H1 (cell line): ENCODE results near the gene INIP. TPM values are rescaled to one million over a fixed set of nuclear protein-coding genes. Genes with fewer than 3 reads are reported as not detected.

Experiments
- CTCF ChIA-PET: fragments of 300-600 bp; sonication (Branson Sonifier 250); formaldehyde crosslinking; loops from one replicate; lab custom pipeline; 2021; ENCODE audit not compliant: partially characterized antibody; lab: Charles Lee
- POLR2A ChIA-PET: fragments of 300-600 bp; sonication (Branson Sonifier 250); formaldehyde crosslinking; loops from one replicate; lab custom pipeline; 2021; ENCODE audit warnings: inconsistent platforms; ENCODE audit not compliant: partially characterized antibody; lab: Charles Lee
- DNase-seq, 2 experiments: peaks; one replicate each; pipeline versions ENCODE4 v3.0.0 to v3.0.0-alpha.2; 2010 to 2022; ENCODE audit warnings: low spot score in 2 of 2, low read depth in 1 of 2, mixed read lengths in 1 of 2
- FAIRE-seq: peaks from 2 replicates; lab custom pipeline; 2011; peaks lifted over from hg19 to GRCh38; lab: Jason Lieb, UNC
- H2AFZ ChIP-seq: 2 replicates; pipeline ENCODE4 v1.8.1; 2012; ENCODE audit warnings: low read length, inconsistent platforms
- H2AK5ac ChIP-seq: 2 replicates; pipeline ENCODE4 v1.6.1; 2013; ENCODE audit warnings: low read depth, low read length
- H2BK120ac ChIP-seq: replicated peaks from 2 replicates; pipeline ENCODE3; 2013; ENCODE audit warnings: low read depth, low read length, inconsistent platforms
- H2BK12ac ChIP-seq: 2 replicates; pipeline ENCODE4 v1.6.1; 2013; ENCODE audit warnings: low read depth, low read length
- H2BK15ac ChIP-seq: 2 replicates; pipeline ENCODE4 v1.6.1; 2013; ENCODE audit warnings: low read length
- H2BK20ac ChIP-seq: 2 replicates; pipeline ENCODE4 v1.6.1; 2013; ENCODE audit warnings: low read length
- H2BK5ac ChIP-seq: 2 replicates; pipeline ENCODE4 v1.6.1; 2013; ENCODE audit warnings: low read depth, low read length
- H3K14ac ChIP-seq: 2 replicates; pipeline ENCODE4 v1.6.1; 2013; ENCODE audit warnings: inconsistent platforms; ENCODE audit not compliant: insufficient read length
- H3K18ac ChIP-seq: 2 replicates; pipeline ENCODE4 v1.6.1; 2013; ENCODE audit warnings: low read length; ENCODE audit errors: extremely low read depth
- H3K23ac ChIP-seq: 2 replicates; pipeline ENCODE4 v1.6.1; 2013; ENCODE audit warnings: inconsistent platforms; ENCODE audit not compliant: insufficient read length
- H3K23me2 ChIP-seq: 2 replicates; pipeline ENCODE4 v1.6.1; 2013; ENCODE audit warnings: low read depth, low read length
- H3K27ac ChIP-seq: 2 replicates; pipeline ENCODE4 v1.6.1; 2011; ENCODE audit warnings: low read depth, low read length, inconsistent platforms
- H3K27me3 ChIP-seq, 4 experiments: replicated peaks in 1 of 4; 1 replicate in 1 of 4; 2 replicates in 3 of 4; pipeline versions ENCODE4 v1.6.1 to v1.8.1; 2011 to 2013; ENCODE audit warnings: low read length in 3 of 4, mild to moderate bottlenecking in 3 of 4, inconsistent platforms in 2 of 4, mixed read lengths in 2 of 4, moderate library complexity in 1 of 4; ENCODE audit not compliant: control insufficient read depth in 3 of 4, insufficient read depth in 3 of 4; ENCODE audit errors: extremely low read depth in 1 of 4
- H3K36me3 ChIP-seq, 4 experiments: 2 replicates each; pipeline versions ENCODE4 v1.6.1 to v1.8.1; 2011 to 2013; ENCODE audit warnings: mild to moderate bottlenecking in 4 of 4, low read length in 3 of 4, moderate library complexity in 2 of 4, control low read depth in 1 of 4, inconsistent platforms in 1 of 4; ENCODE audit not compliant: insufficient read depth in 4 of 4, control insufficient read depth in 2 of 4
- H3K4ac ChIP-seq: replicated peaks from 2 replicates; pipeline ENCODE3; 2013; ENCODE audit warnings: low read length, low read depth, mixed read lengths, inconsistent platforms; ENCODE audit not compliant: insufficient read length
- H3K4me1 ChIP-seq, 4 experiments: replicated peaks in 1 of 4; 1 replicate in 1 of 4; 2 replicates in 3 of 4; pipeline versions ENCODE4 v1.6.1 to v1.8.1; 2011 to 2013; ENCODE audit warnings: low read length in 3 of 4, inconsistent platforms in 2 of 4, mixed read lengths in 1 of 4; ENCODE audit not compliant: insufficient read depth in 4 of 4, control insufficient read depth in 3 of 4
- H3K4me2 ChIP-seq, 2 experiments: 2 replicates each; pipeline versions ENCODE4 v1.6.1 to v1.8.1; 2011 to 2013; ENCODE audit warnings: low read depth in 2 of 2, low read length in 2 of 2, control low read depth in 1 of 2, inconsistent platforms in 1 of 2, mild to moderate bottlenecking in 1 of 2; ENCODE audit not compliant: insufficient read depth in 1 of 2
- H3K4me3 ChIP-seq, 4 experiments: fragments of 200-600, 300-600 bp in 1 of 4; sonication (generic), shearing (Covaris generic), sonication (Bioruptor Twin) in 1 of 4; 2 replicates each; pipeline versions ENCODE4 v1.5.1 to v1.8.1; 2011 to 2016; ENCODE audit warnings: low read length in 4 of 4, low read depth in 3 of 4, control low read depth in 2 of 4, inconsistent platforms in 2 of 4, mild to moderate bottlenecking in 2 of 4, mixed read lengths in 1 of 4, moderate library complexity in 1 of 4; ENCODE audit not compliant: insufficient read depth in 2 of 4; ENCODE audit errors: extremely low read depth in 1 of 4
- H3K56ac ChIP-seq: replicated peaks from 2 replicates; pipeline ENCODE3; 2013; ENCODE audit warnings: low read depth, mild to moderate bottlenecking, mixed read lengths, low read length, inconsistent platforms; ENCODE audit not compliant: insufficient read length
- H3K79me1 ChIP-seq: 2 replicates; pipeline ENCODE4 v1.6.1; 2013; ENCODE audit warnings: low read depth, low read length, control low read depth
- H3K79me2 ChIP-seq, 2 experiments: 2 replicates each; pipeline versions ENCODE4 v1.6.1 to v1.8.1; 2012 to 2013; ENCODE audit warnings: low read length in 2 of 2, mild to moderate bottlenecking in 2 of 2, inconsistent platforms in 1 of 2; ENCODE audit not compliant: insufficient read depth in 2 of 2, control insufficient read depth in 1 of 2
- H3K9ac ChIP-seq, 4 experiments: replicated peaks in 1 of 4; 1 replicate in 1 of 4; 2 replicates in 3 of 4; pipeline versions ENCODE4 v1.6.1 to v1.8.1; 2011 to 2013; ENCODE audit warnings: low read depth in 3 of 4, low read length in 3 of 4, control low read depth in 2 of 4, mild to moderate bottlenecking in 2 of 4, moderate library complexity in 2 of 4, inconsistent platforms in 1 of 4; ENCODE audit errors: extremely low read depth in 1 of 4
- H3K9me3 ChIP-seq, 2 experiments: 2 replicates each; pipeline versions ENCODE4 v1.6.1 to v1.8.1; 2012 to 2013; ENCODE audit warnings: mild to moderate bottlenecking in 2 of 2, moderate library complexity in 2 of 2, control low read depth in 1 of 2, inconsistent platforms in 1 of 2, low read depth in 1 of 2, low read length in 1 of 2, mixed read lengths in 1 of 2; ENCODE audit not compliant: insufficient read depth in 2 of 2
- H4K20me1 ChIP-seq, 2 experiments: replicated peaks in 1 of 2; 2 replicates each; pipeline versions ENCODE3 to v1.8.1; 2011 to 2013; ENCODE audit warnings: inconsistent platforms in 2 of 2, low read length in 2 of 2, mild to moderate bottlenecking in 1 of 2; ENCODE audit not compliant: insufficient read depth in 2 of 2, control insufficient read depth in 1 of 2
- H4K5ac ChIP-seq: 2 replicates; pipeline ENCODE4 v1.6.1; 2013; ENCODE audit warnings: low read length, low read depth, mixed read lengths, inconsistent platforms; ENCODE audit not compliant: insufficient read length
- H4K8ac ChIP-seq: 2 replicates; pipeline ENCODE4 v1.8.0; 2013; ENCODE audit warnings: mild to moderate bottlenecking, moderate library complexity, low read length, inconsistent platforms; ENCODE audit not compliant: insufficient read depth; ENCODE audit errors: extremely low read depth
- H4K91ac ChIP-seq: replicated peaks from 2 replicates; pipeline ENCODE3; 2013; ENCODE audit warnings: low read length, mixed read lengths, inconsistent platforms; ENCODE audit not compliant: insufficient read length
- ATF2 ChIP-seq: IDR thresholded peaks from 2 replicates; pipeline ENCODE4 v1.6.1; 2012; ENCODE audit warnings: low read length, inconsistent platforms
- ATF3 ChIP-seq: IDR thresholded peaks from 2 replicates; pipeline ENCODE4 v1.6.1; 2011; ENCODE audit warnings: low read depth, mild to moderate bottlenecking, low read length; ENCODE audit not compliant: insufficient read depth
- CBX5 ChIP-seq: fragments of 300-800, 300-1000 bp; sonication (generic); IDR thresholded peaks from 2 replicates; pipeline ENCODE4 v1.7.1; 2016; ENCODE audit warnings: antibody characterized with exemption, low read length, low read depth
- CREB1 ChIP-seq: IDR thresholded peaks from 2 replicates; pipeline ENCODE4 v1.6.1; 2012; ENCODE audit warnings: inconsistent platforms
- CTBP2 ChIP-seq: IDR thresholded peaks from 2 replicates; pipeline ENCODE4 v1.7.0; 2011; ENCODE audit warnings: borderline replicate concordance, mild to moderate bottlenecking, moderate library complexity, mixed read lengths, low read length; ENCODE audit not compliant: insufficient read depth, insufficient read length
- JUN ChIP-seq: IDR thresholded peaks from 2 replicates; pipeline ENCODE4 v1.6.1; 2011; ENCODE audit warnings: low read depth, mild to moderate bottlenecking, improper control_type of control experiment, low read length
- POLR2A ChIP-seq, 2 experiments: IDR thresholded peaks; 1 replicate in 1 of 2; 2 replicates in 1 of 2; pipeline ENCODE4 v1.6.1; 2011; ENCODE audit warnings: low read depth in 2 of 2, low read length in 2 of 2, mild to moderate bottlenecking in 2 of 2; ENCODE audit errors: control extremely low read depth in 1 of 2
- RBBP5 ChIP-seq: IDR thresholded peaks from 2 replicates; pipeline ENCODE4 v1.7.1; 2012; ENCODE audit warnings: low read depth, mild to moderate bottlenecking, inconsistent platforms, low read length, moderate library complexity, borderline replicate concordance
- RNF2 ChIP-seq: fragments of 200-900, 300-1000 bp; sonication (generic); IDR thresholded peaks from 2 replicates; pipeline ENCODE4 v1.7.1; 2016; ENCODE audit warnings: borderline replicate concordance, low read depth, mild to moderate bottlenecking, antibody characterized with exemption, low read length; ENCODE audit not compliant: poor library complexity, severe bottlenecking; ENCODE audit errors: missing control alignments
- RXRA ChIP-seq: IDR thresholded peaks from 2 replicates; pipeline ENCODE4 v1.6.1; 2011; ENCODE audit warnings: low read depth, mild to moderate bottlenecking, low read length, moderate library complexity; ENCODE audit not compliant: insufficient read depth
- SAP30 ChIP-seq: fragments of 300-600 bp; sonication (generic); IDR thresholded peaks from 2 replicates; pipeline ENCODE4 v1.7.1; 2012; ENCODE audit warnings: low read length, moderate library complexity, mild to moderate bottlenecking, inconsistent platforms; ENCODE audit not compliant: insufficient read depth, insufficient replicate concordance
- SP4 ChIP-seq: IDR thresholded peaks from 2 replicates; pipeline ENCODE4 v1.6.1; 2012; ENCODE audit warnings: low read length, inconsistent platforms
- TCF12 ChIP-seq: IDR thresholded peaks from 2 replicates; pipeline ENCODE4 v1.6.1; 2011; ENCODE audit warnings: low read depth, mild to moderate bottlenecking, low read length
- polyA plus RNA-seq, 7 experiments: library from polyadenylated mRNA; depleted of rRNA in 3 of 7; stranded (reverse) in 5 of 7; unstranded in 2 of 7; fragments of >200 nt in 5 of 7; fragments of 200-250 nt in 2 of 7; gene quantifications; 1 replicate in 5 of 7; 2 replicates in 1 of 7; 4 replicates in 1 of 7; pipeline versions ENCODE4 v1.2.1 to v1.2.3, GENCODE V29; 2011 to 2013; ENCODE audit warnings: missing spikeins in 2 of 7, mixed read lengths in 2 of 7
- total RNA-seq: library from RNA; stranded (reverse); fragmentation: NEBNext Ultra II Directional; extraction: Animal tissue kit (Norgen Biotek cat#: 25700); gene quantifications from 2 replicates; pipeline ENCODE4 v1.2.1, GENCODE V29; 2021

INIP gene
- total and polyA plus RNA-seq, 2 of the 8 experiments (the other 6 are each of a cell fraction or from before 2014, with no cell fraction given) = 10.7 to 18.3 TPM

- no peak for FAIRE-seq
- no peak for DNase-seq
- Histone ChIP-seq H3K36me3 (peaks cover 0 to 4% (median 0%) of the 10 kb centered on the region in 4 experiments; a peak in 1 of 8 replicates), H3K9me3 (no peaks in the 10 kb centered on the region), H2BK15ac (no peak overlapping the region), H2AFZ (no peak overlapping the region), H3K4me1 (no peaks in the 10 kb centered on the region), H2BK12ac (no peak overlapping the region), H4K8ac (no peak overlapping the region), H3K23me2 (no peaks in the 10 kb centered on the region), H3K4me3 (no peak overlapping the region), H3K27ac (no peak overlapping the region), H4K5ac (no peak overlapping the region), H3K14ac (no peak overlapping the region), H2BK20ac (no peak overlapping the region), H3K56ac (no peak overlapping the region), H3K4me2 (no peak overlapping the region), H4K91ac (no peak overlapping the region), H3K4ac (no peak overlapping the region), H2BK5ac (no peak overlapping the region), H3K27me3 (no peaks in the 10 kb centered on the region), H3K9ac (no peak overlapping the region), H2AK5ac (no peak overlapping the region), H2BK120ac (no peak overlapping the region), H3K79me1 (peaks cover 2% of the 10 kb centered on the region; the same call in 1 of the 2 replicates), H3K18ac (no peak overlapping the region), H3K23ac (no peak overlapping the region), H4K20me1 (peaks cover 0 to 1% of the 10 kb centered on the region in 2 experiments), H3K79me2 (peaks cover 0 to 7% of the 10 kb centered on the region in 2 experiments; a peak in 2 of 4 replicates)
- CTCF ChIA-PET = no interaction called here
- POLR2A ChIA-PET = no interaction called here
- TF ChIP-seq SP4 = no peak
- TF ChIP-seq CBX5 = no peak
- no peak for TF ChIP-seq RNF2
- TF ChIP-seq JUN = no peak
- TF ChIP-seq TCF12 = no peak
- TF ChIP-seq ATF3 = no peak
- TF ChIP-seq CREB1 = no peak
- TF ChIP-seq CTBP2 = no peak
- no peak for TF ChIP-seq RBBP5
- TF ChIP-seq POLR2A (IDR thresholded peaks at IDR 0.05; ENCODE audit: control extremely low read depth in 1 of 2, low read depth in 2 of 2, low read length in 2 of 2) = no peak
- no peak for TF ChIP-seq SAP30
- no peak for TF ChIP-seq ATF2
- no peak for TF ChIP-seq RXRA
These were observed 17.8 kb downstream of the INIP start for GRCh38 chr9:112700085-112700484.
